Natural killer cell (primary cell): ENCODE results near the gene TRIM27. TPM values are rescaled to one million over a fixed set of nuclear protein-coding genes. Genes with fewer than 3 reads are reported as not detected.

ENCODE experiments used
- ATAC-seq, 3 donors: fragments of 150-1000 bp in 2 of 3; fragments of 200-7000 bp in 1 of 3; cut with Tn5 transposase; 1 replicate in 1 of 3; 2 replicates in 2 of 3; pipeline ENCODE4 v1.10.0; 2021; ENCODE audit warnings: mild to moderate bottlenecking in 2 of 3, moderate library complexity in 2 of 3
- DNase-seq, 2 donors: peaks; one replicate each; pipeline versions ENCODE4 v3.0.0 to v3.0.0-alpha.2; 2013 to 2021; ENCODE audit warnings: mixed read lengths in 1 of 2
- H3K27ac ChIP-seq: one replicate; pipeline ENCODE4 v1.5.1; 2013; ENCODE audit warnings: mild to moderate bottlenecking, low read length
- H3K27me3 ChIP-seq: one replicate; pipeline ENCODE4 v1.6.1; 2013; ENCODE audit warnings: low read length; ENCODE audit not compliant: control insufficient read depth, insufficient read depth
- H3K36me3 ChIP-seq: one replicate; pipeline ENCODE4 v1.6.1; 2013; ENCODE audit warnings: low read length; ENCODE audit not compliant: control insufficient read depth, insufficient read depth
- H3K4me1 ChIP-seq: one replicate; pipeline ENCODE4 v1.6.1; 2013; ENCODE audit warnings: low read length; ENCODE audit not compliant: control insufficient read depth, insufficient read depth
- H3K4me3 ChIP-seq: one replicate; pipeline ENCODE4 v1.5.1; 2013; ENCODE audit warnings: low read length
- H3K9me3 ChIP-seq: one replicate; pipeline ENCODE4 v1.6.1; 2013; ENCODE audit warnings: low read length; ENCODE audit not compliant: control insufficient read depth, insufficient read depth
- H3K27ac Mint-ChIP-seq, 2 donors: one replicate each; pipeline ENCODE4 v1.8.0; 2022; ENCODE audit warnings: mild to moderate bottlenecking in 2 of 2, mixed read lengths in 2 of 2, moderate library complexity in 1 of 2
- H3K27me3 Mint-ChIP-seq, 2 donors: one replicate each; pipeline ENCODE4 v1.8.0; 2022; ENCODE audit warnings: low read depth in 2 of 2, mixed read lengths in 2 of 2
- H3K36me3 Mint-ChIP-seq: one replicate; pipeline ENCODE4 v1.8.0; 2022; ENCODE audit warnings: mixed read lengths
- H3K4me1 Mint-ChIP-seq, 2 donors: one replicate each; pipeline ENCODE4 v1.8.0; 2022; ENCODE audit warnings: mixed read lengths in 2 of 2
- H3K4me3 Mint-ChIP-seq: one replicate; pipeline ENCODE4 v1.8.0; 2022; ENCODE audit warnings: mild to moderate bottlenecking, moderate library complexity, mixed read lengths
- H3K9me3 Mint-ChIP-seq, 2 donors: one replicate each; pipeline ENCODE4 v1.8.0; 2022; ENCODE audit warnings: mixed read lengths in 2 of 2
- WGBS: methylation state at CpG from one replicate; pipeline ENCODE4 v1.1.7; 2013; ENCODE audit warnings: missing lambda C conversion rate; ENCODE audit not compliant: insufficient coverage; 5-methylcytosine and 5-hydroxymethylcytosine counted together
- intact Hi-C: fragments of 100-400 bp; cut with micrococcal nuclease; formaldehyde crosslinking; loops from one replicate; pipeline ENCODE4 v1.14.2; 2022
- total RNA-seq, 4 donors: library from RNA; stranded (reverse); fragments of 120-200 nt in 1 of 4; gene quantifications; one replicate each; pipeline versions ENCODE4 v1.2.3 to v1.2.4, GENCODE V29; 2013 to 2022
- TF ChIP-seq, protein P1 (sequence below): fragments of 200-600 bp; IDR thresholded peaks from one replicate; pipeline ENCODE4 v1.8.0; 2022; ENCODE audit warnings: antibody characterized with exemption

Gene TRIM27
- total RNA-seq, 3 donors from 2014 or later (not counting 1 experiment from before 2014, with no cell fraction given) = 19.3 to 33.6 (median 25.1) TPM

DNA sequence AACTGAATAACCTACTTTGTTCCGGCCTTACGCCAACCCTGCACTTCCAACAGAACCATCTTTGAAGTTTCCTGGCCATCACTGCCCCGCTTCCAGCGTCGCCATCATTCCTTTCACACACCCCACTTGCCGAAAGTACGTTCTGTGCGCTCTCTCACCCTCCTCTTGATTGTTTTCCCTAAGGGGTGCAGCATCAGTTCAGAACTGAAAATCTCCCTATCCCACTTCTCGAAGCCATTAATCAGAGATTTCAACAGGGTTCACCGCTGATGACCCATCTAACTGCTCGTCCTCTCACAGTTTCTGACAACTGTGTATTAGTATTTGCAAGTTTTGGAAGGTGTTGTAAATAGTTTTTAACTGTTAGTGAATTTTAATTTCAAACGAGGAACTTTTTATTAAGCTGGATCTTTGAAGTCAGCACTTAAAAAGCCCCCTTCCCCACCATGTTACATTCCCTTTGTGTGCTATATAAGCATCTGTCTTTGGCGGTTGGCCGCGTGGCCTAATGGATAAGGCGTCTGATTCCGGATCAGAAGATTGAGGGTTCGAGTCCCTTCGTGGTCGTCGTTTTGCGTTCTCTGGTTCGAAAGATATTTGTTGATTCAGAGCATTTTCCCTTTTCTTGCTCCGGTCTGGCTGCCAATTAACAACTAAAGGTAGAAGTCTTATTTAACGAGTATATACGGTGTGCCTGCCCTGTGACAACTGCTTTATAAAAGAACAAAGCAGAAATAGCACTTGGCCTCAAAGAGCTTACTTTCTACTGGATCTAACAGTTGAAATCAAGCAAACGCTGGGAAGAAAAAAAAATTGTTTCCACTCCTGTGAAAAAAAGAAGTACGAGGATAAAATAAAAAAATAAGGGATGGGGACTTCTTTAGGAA, 42.6 kb downstream of the TRIM27 start:
- Mint-ChIP-seq H3K36me3 (peaks cover 9% of the 10 kb centered on the region), H3K4me1 (peaks cover 32 to 33% of the 10 kb centered on the region in 2 donors), H3K9me3 (peaks cover 0 to 2% of the 10 kb centered on the region in 2 donors), H3K4me3 (peak overlapping the region; percentile 93), H3K27ac (peak overlapping the region; percentile 84 to 96), H3K27me3 (peaks cover 15 to 20% of the 10 kb centered on the region in 2 donors)
- H3K9me3 ChIP-seq = peaks cover 5% of the 10 kb centered on the region
- DNase-seq (peak; percentile 60 to 74), ATAC-seq (no peak)
- WGBS = 17% methylated on average over 25 of the region's 28 CpGs
- peaks cover 6% of the 10 kb centered on the region for H3K27me3 ChIP-seq
- H3K4me1 ChIP-seq = peaks cover 31% of the 10 kb centered on the region
- no peak overlapping the region for H3K27ac ChIP-seq
- H3K4me3 ChIP-seq = peak overlapping the region; percentile 32
- intact Hi-C loops = loop anchor here (5.0 to 10.0 kb wide), 2 partner anchors 44 to 1406 kb away; partner anchors contain the start of gene ZNF184
- TF ChIP-seq, protein P1, sequence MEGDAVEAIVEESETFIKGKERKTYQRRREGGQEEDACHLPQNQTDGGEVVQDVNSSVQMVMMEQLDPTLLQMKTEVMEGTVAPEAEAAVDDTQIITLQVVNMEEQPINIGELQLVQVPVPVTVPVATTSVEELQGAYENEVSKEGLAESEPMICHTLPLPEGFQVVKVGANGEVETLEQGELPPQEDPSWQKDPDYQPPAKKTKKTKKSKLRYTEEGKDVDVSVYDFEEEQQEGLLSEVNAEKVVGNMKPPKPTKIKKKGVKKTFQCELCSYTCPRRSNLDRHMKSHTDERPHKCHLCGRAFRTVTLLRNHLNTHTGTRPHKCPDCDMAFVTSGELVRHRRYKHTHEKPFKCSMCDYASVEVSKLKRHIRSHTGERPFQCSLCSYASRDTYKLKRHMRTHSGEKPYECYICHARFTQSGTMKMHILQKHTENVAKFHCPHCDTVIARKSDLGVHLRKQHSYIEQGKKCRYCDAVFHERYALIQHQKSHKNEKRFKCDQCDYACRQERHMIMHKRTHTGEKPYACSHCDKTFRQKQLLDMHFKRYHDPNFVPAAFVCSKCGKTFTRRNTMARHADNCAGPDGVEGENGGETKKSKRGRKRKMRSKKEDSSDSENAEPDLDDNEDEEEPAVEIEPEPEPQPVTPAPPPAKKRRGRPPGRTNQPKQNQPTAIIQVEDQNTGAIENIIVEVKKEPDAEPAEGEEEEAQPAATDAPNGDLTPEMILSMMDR = no peak
- H3K36me3 ChIP-seq = no peaks in the 10 kb centered on the region

DNA sequence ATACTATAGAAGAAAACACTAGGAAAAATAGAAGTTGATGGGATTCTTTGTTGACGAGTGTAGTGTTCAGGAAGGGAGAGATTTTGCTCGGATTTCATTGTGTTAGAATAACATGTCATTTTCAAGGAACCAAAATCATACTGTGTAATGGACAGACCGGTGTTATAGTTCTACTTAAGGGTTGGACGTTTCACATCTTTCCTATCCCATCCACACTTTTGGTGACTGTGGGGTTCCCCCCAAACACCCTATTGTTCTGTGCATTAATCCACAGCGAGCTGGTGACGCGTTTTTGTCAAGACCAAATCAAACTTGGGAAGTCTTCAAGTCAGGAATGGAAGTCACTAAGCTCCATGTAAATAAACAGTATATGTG, 43.3 kb downstream of the TRIM27 start:
- Histone ChIP-seq H3K9me3 (no peaks in the 10 kb centered on the region), H3K4me3 (peak overlapping the region; percentile 32), H3K4me1 (peaks cover 26% of the 10 kb centered on the region), H3K27ac (no peak overlapping the region), H3K36me3 (no peaks in the 10 kb centered on the region), H3K27me3 (peaks cover 6% of the 10 kb centered on the region)
- ATAC-seq = no peak
- H3K4me1 Mint-ChIP-seq = peaks cover 32 to 33% of the 10 kb centered on the region in 2 donors
- TF ChIP-seq, protein P1 = no peak
- peaks cover 15 to 21% of the 10 kb centered on the region in 2 donors for H3K27me3 Mint-ChIP-seq
- peaks cover 0 to 2% of the 10 kb centered on the region in 2 donors for H3K9me3 Mint-ChIP-seq
- H3K27ac Mint-ChIP-seq = peak overlapping the region; percentile 84 to 96
- H3K36me3 Mint-ChIP-seq = peaks cover 9% of the 10 kb centered on the region
- WGBS = 45% methylated on average over 7 of the region's 7 CpGs
- intact Hi-C loops = loop anchor here (5.0 to 10.0 kb wide), 2 partner anchors 43 to 1406 kb away; partner anchors contain the start of gene ZNF184
- no peak for DNase-seq
- H3K4me3 Mint-ChIP-seq = peak overlapping the region; percentile 93

DNA sequence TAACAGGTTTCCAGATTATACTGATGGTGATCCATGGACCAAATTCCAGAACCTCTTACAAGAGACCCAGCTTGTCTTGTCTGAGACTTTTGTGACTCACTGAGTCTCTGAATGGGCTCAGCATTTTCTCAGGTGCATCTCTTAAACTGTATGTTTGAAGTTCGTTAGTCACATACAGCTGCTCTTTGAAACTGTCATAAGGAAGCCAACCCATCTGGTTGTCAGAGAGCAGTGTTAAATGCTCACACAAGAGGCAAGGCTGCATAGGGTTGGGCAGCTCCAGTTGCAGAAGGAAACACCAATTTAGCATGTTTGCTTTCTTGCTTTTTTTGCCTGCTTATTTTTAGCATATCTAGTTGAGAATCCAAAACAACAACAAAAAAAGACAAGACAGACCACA, 47.1 kb downstream of the TRIM27 start:
- no peaks in the 10 kb centered on the region for H3K9me3 ChIP-seq
- peaks cover 6% of the 10 kb centered on the region for H3K27me3 ChIP-seq
- no peak overlapping the region for H3K27ac ChIP-seq
- H3K36me3 ChIP-seq = no peaks in the 10 kb centered on the region
- no peak for ATAC-seq
- WGBS = 56% methylated on average over 1 of the region's 1 CpG
- Mint-ChIP-seq H3K27ac (no peak overlapping the region), H3K36me3 (peaks cover 9% of the 10 kb centered on the region), H3K4me1 (peaks cover 14 to 18% of the 10 kb centered on the region in 2 donors), H3K9me3 (no peaks in the 10 kb centered on the region), H3K27me3 (peaks cover 15 to 21% of the 10 kb centered on the region in 2 donors), H3K4me3 (no peak overlapping the region)
- TF ChIP-seq, protein P1 = no peak
- no peak for DNase-seq
- no peak overlapping the region for H3K4me3 ChIP-seq
- intact Hi-C loops = no loop called here
- H3K4me1 ChIP-seq = peaks cover 9% of the 10 kb centered on the region
